CD4-positive, alpha-beta T cell (primary cell): ENCODE results near the gene VGLL3. TPM values are rescaled to one million over a fixed set of nuclear protein-coding genes. Genes with fewer than 3 reads are reported as not detected.

Experiments used
- ATAC-seq: fragments of 200-7000 bp; cut with Tn5 transposase; one replicate; pipeline ENCODE4 v1.10.0; 2022; ENCODE audit warnings: mild to moderate bottlenecking; ENCODE audit not compliant: poor library complexity
- CTCF ChIA-PET: fragments of 350-600 bp; sonication (Branson Sonifier 250); formaldehyde crosslinking; loops from one replicate; lab custom pipeline; 2021; ENCODE audit warnings: antibody characterized with exemption, inconsistent platforms; lab: Charles Lee
- POLR2A ChIA-PET: fragments of 350-600 bp; sonication (Branson Sonifier 250); formaldehyde crosslinking; loops from one replicate; lab custom pipeline; 2021; ENCODE audit warnings: antibody characterized with exemption, inconsistent platforms; lab: Charles Lee
- DNase-seq, 14 experiments: peaks; one replicate each; pipeline ENCODE4 v3.0.0-alpha.2; 2013 to 2020; ENCODE audit warnings: mixed read lengths in 2 of 14
- H3K27ac ChIP-seq, 2 donors: one replicate each; pipeline versions ENCODE4 v1.5.1 to v1.7.0; 2013; ENCODE audit warnings: low read length in 2 of 2, low read depth in 1 of 2, mild to moderate bottlenecking in 1 of 2
- H3K27me3 ChIP-seq, 2 experiments: 1 replicate in 1 of 2; 2 replicates in 1 of 2; pipeline versions ENCODE4 v1.6.1 to v1.7.0; 2013; ENCODE audit warnings: low read length in 2 of 2, control low read depth in 1 of 2, mild to moderate bottlenecking in 1 of 2, moderate library complexity in 1 of 2; ENCODE audit not compliant: insufficient read depth in 2 of 2, control insufficient read depth in 1 of 2
- H3K36me3 ChIP-seq: one replicate; pipeline ENCODE4 v1.6.1; 2013; ENCODE audit warnings: low read length, control low read depth; ENCODE audit not compliant: insufficient read depth
- H3K4me1 ChIP-seq: one replicate; pipeline ENCODE4 v1.6.1; 2013; ENCODE audit warnings: low read length, control low read depth; ENCODE audit not compliant: insufficient read depth
- H3K4me3 ChIP-seq: one replicate; pipeline ENCODE4 v1.5.1; 2013; ENCODE audit warnings: mild to moderate bottlenecking, low read length, moderate library complexity
- H3K9me3 ChIP-seq, 2 experiments: 1 replicate in 1 of 2; 2 replicates in 1 of 2; pipeline versions ENCODE4 v1.6.1 to v1.7.0; 2013; ENCODE audit warnings: low read length in 2 of 2, mild to moderate bottlenecking in 2 of 2, control low read depth in 1 of 2, moderate library complexity in 1 of 2; ENCODE audit not compliant: control insufficient read depth in 1 of 2, insufficient read depth in 1 of 2
- H3K27ac Mint-ChIP-seq: one replicate; pipeline ENCODE4 v1.8.0; 2020; ENCODE audit warnings: mixed read lengths
- H3K27me3 Mint-ChIP-seq: one replicate; pipeline ENCODE4 v1.8.0; 2021; ENCODE audit warnings: mixed read lengths
- H3K36me3 Mint-ChIP-seq: one replicate; pipeline ENCODE4 v1.8.0; 2021; ENCODE audit warnings: low read depth, mixed read lengths
- H3K4me1 Mint-ChIP-seq: one replicate; pipeline ENCODE4 v1.8.0; 2021; ENCODE audit warnings: low read depth, mixed read lengths
- H3K4me3 Mint-ChIP-seq: one replicate; pipeline ENCODE4 v1.8.0; 2020; ENCODE audit warnings: mild to moderate bottlenecking, mixed read lengths
- H3K9me3 Mint-ChIP-seq: one replicate; pipeline ENCODE4 v1.8.0; 2020; ENCODE audit warnings: mixed read lengths
- CTCF ChIP-seq: fragments of 200-600 bp; IDR thresholded peaks from one replicate; pipeline ENCODE4 v1.8.0; 2022; ENCODE audit warnings: antibody characterized with exemption, mild to moderate bottlenecking
- intact Hi-C, 2 experiments: fragments of 100-400 bp; cut with DNase I in 1 of 2; cut with micrococcal nuclease in 1 of 2; formaldehyde crosslinking; loops; one replicate each; pipeline versions ENCODE4 v1.15.1 to v1.9.0; 2023 to 2025; cut with DNase I, micrococcal nuclease
- total RNA-seq, 174 experiments: library from RNA in 2 of 174; stranded (reverse) in 2 of 174; gene quantifications; one replicate each; pipeline ENCODE4 v1.2.3 and lab custom pipeline; 2021 to 2026

The VGLL3 gene
- total RNA-seq, 2 experiments from 2014 or later, result not detected

GRCh38 chr3:86993704-86994103 lies 2.8 kb upstream of the VGLL3 start:
- Mint-ChIP-seq H3K36me3 (no peaks in the 10 kb centered on the region), H3K4me1 (peaks cover 5% of the 10 kb centered on the region), H3K4me3 (no peak overlapping the region), H3K27me3 (peaks cover 36% of the 10 kb centered on the region), H3K9me3 (peaks cover 2% of the 10 kb centered on the region), H3K27ac (no peak overlapping the region)
- no peak overlapping the region for H3K4me3 ChIP-seq
- no peak overlapping the region for H3K27ac ChIP-seq
- intact Hi-C loops, result no loop called here
- no peaks in the 10 kb centered on the region for H3K4me1 ChIP-seq
- H3K9me3 ChIP-seq, result peaks cover 0 to 12% of the 10 kb centered on the region in 2 experiments
- ChIA-PET POLR2A (no interaction called here), CTCF (no interaction called here)
- DNase-seq (no peak), ATAC-seq (no peak)
- no peak for TF ChIP-seq CTCF
- H3K27me3 ChIP-seq, result peaks cover 6 to 22% of the 10 kb centered on the region in 2 experiments
- no peaks in the 10 kb centered on the region for H3K36me3 ChIP-seq

- no peak for TF ChIP-seq CTCF
- Mint-ChIP-seq H3K4me3 (no peak overlapping the region), H3K36me3 (no peaks in the 10 kb centered on the region), H3K4me1 (peaks cover 5% of the 10 kb centered on the region), H3K9me3 (no peaks in the 10 kb centered on the region), H3K27ac (no peak overlapping the region), H3K27me3 (peaks cover 44% of the 10 kb centered on the region)
- POLR2A ChIA-PET, result no interaction called here
- Histone ChIP-seq H3K36me3 (no peaks in the 10 kb centered on the region), H3K27ac (no peak overlapping the region), H3K4me1 (no peaks in the 10 kb centered on the region), H3K27me3 (peaks cover 6 to 22% of the 10 kb centered on the region in 2 experiments), H3K4me3 (no peak overlapping the region), H3K9me3 (peaks cover 0 to 12% of the 10 kb centered on the region in 2 experiments)
- DNase-seq (no peak), ATAC-seq (no peak)
- intact Hi-C loops, result no loop called here
- CTCF ChIA-PET, result interaction anchor here (0.6 kb wide), 1 partner anchor 12 kb away, joined by 3 read pairs; no protein-coding TSS in a partner anchor
These were observed 989 bp upstream of the VGLL3 start for GRCh38 chr3:86991840-86992435.

- Mint-ChIP-seq H3K27me3 (peaks cover 44% of the 10 kb centered on the region), H3K27ac (no peak overlapping the region), H3K4me3 (no peak overlapping the region), H3K9me3 (no peaks in the 10 kb centered on the region), H3K36me3 (no peaks in the 10 kb centered on the region), H3K4me1 (peaks cover 5% of the 10 kb centered on the region)
- intact Hi-C loops, result no loop called here
- no peaks in the 10 kb centered on the region for H3K4me1 ChIP-seq
- H3K36me3 ChIP-seq, result no peaks in the 10 kb centered on the region
- TF ChIP-seq CTCF, result no peak
- peaks cover 6 to 22% of the 10 kb centered on the region in 2 experiments for H3K27me3 ChIP-seq
- H3K9me3 ChIP-seq, result peaks cover 0 to 12% of the 10 kb centered on the region in 2 experiments
- POLR2A ChIA-PET, result no interaction called here
- H3K27ac ChIP-seq, result no peak overlapping the region
- CTCF ChIA-PET, result interaction anchor here (0.6 kb wide), 1 partner anchor 11 kb away, joined by 3 read pairs; no protein-coding TSS in a partner anchor
- DNase-seq (no peak), ATAC-seq (no peak)
- H3K4me3 ChIP-seq, result no peak overlapping the region
These were observed 500 bp upstream of the VGLL3 start for GRCh38 chr3:86991482-86991815.
